A549 (cell line): Measurements from ENCODE around the gene RHOBTB1.

Experiments used
- CBX2 ChIP-seq: fragments of 200-600 bp; sonication (generic); IDR thresholded peaks from 2 replicates; pipeline ENCODE4 v1.6.1; 2016; ENCODE audit warnings: low read depth, mild to moderate bottlenecking, borderline replicate concordance
- CBX8 ChIP-seq: fragments of 200-600 bp; sonication (generic); IDR thresholded peaks from 2 replicates; pipeline ENCODE4 v1.6.1; 2016
- CTCF ChIP-seq: fragments of >200 bp; sonication (Bioruptor Twin); formaldehyde crosslinking; IDR thresholded peaks from 3 replicates; pipeline ENCODE4 v1.5.1; 2016
- EP300 ChIP-seq, 2 experiments: fragments of >200 bp; sonication (Bioruptor Twin); formaldehyde crosslinking; IDR thresholded peaks; 2 replicates in 1 of 2; 3 replicates in 1 of 2; pipeline ENCODE4 v1.6.1; 2016 to 2017
- MAZ ChIP-seq: fragments of 150-350 bp; IDR thresholded peaks from 2 replicates; pipeline ENCODE4 v1.6.1; 2014; ENCODE audit warnings: antibody characterized with exemption, low read depth, low read length, borderline replicate concordance
- POLR2A ChIP-seq: IDR thresholded peaks from 2 replicates; pipeline ENCODE4 v1.6.1; 2012; ENCODE audit warnings: mild to moderate bottlenecking, low read length
- REST ChIP-seq: fragments of 200-600 bp; sonication (generic); IDR thresholded peaks from 2 replicates; pipeline ENCODE4 v1.6.1; 2016; ENCODE audit warnings: antibody characterized with exemption, mild to moderate bottlenecking, moderate library complexity

GRCh38 chr10:60980997-60981396, 37.0 kb upstream of the RHOBTB1 start:
- TF ChIP-seq CTCF (no peak), EP300 (IDR thresholded peaks at IDR 0.05) (no peak), POLR2A (no peak), REST (no peak), CBX2 (no peak), MAZ (no peak), CBX8 (no peak)
